ENCODE results near the gene RNF222. TPM values are rescaled to one million over a fixed set of nuclear protein-coding genes. Genes with fewer than 3 reads are reported as not detected.

RNF222 gene
- polyA plus RNA-seq, 1 donor from 2014 or later: not detected

DNA sequence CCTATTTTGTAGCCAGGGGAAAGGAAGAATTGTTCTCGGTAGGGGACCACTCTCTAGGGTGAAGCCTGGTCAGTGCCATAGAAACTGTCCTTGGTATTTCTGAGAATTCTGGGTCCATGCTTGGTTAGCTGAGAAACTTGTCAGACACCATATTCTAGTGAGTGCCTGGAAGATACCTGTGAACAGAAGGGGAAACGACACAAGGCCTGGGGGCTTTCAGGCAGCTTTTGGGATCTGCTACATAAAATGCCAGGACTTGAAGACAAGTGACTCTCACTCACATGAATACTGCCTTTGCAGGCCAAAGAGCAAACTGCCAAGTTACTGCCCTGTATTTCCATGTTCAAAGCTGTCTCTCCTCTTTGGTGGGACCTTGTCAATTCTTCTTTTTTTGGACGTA, 39.7 kb downstream of the RNF222 start:
- H3K9ac ChIP-seq (ENCODE audit: low read length): no peak overlapping the region
- TF ChIP-seq, protein P1, sequence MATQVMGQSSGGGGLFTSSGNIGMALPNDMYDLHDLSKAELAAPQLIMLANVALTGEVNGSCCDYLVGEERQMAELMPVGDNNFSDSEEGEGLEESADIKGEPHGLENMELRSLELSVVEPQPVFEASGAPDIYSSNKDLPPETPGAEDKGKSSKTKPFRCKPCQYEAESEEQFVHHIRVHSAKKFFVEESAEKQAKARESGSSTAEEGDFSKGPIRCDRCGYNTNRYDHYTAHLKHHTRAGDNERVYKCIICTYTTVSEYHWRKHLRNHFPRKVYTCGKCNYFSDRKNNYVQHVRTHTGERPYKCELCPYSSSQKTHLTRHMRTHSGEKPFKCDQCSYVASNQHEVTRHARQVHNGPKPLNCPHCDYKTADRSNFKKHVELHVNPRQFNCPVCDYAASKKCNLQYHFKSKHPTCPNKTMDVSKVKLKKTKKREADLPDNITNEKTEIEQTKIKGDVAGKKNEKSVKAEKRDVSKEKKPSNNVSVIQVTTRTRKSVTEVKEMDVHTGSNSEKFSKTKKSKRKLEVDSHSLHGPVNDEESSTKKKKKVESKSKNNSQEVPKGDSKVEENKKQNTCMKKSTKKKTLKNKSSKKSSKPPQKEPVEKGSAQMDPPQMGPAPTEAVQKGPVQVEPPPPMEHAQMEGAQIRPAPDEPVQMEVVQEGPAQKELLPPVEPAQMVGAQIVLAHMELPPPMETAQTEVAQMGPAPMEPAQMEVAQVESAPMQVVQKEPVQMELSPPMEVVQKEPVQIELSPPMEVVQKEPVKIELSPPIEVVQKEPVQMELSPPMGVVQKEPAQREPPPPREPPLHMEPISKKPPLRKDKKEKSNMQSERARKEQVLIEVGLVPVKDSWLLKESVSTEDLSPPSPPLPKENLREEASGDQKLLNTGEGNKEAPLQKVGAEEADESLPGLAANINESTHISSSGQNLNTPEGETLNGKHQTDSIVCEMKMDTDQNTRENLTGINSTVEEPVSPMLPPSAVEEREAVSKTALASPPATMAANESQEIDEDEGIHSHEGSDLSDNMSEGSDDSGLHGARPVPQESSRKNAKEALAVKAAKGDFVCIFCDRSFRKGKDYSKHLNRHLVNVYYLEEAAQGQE (IDR thresholded peaks at IDR 0.05; ENCODE audit: borderline replicate concordance): no peak
- TF ChIP-seq EZH2 (IDR thresholded peaks at IDR 0.05; ENCODE audit: borderline replicate concordance, insufficient read depth, low read length, poor library complexity, severe bottlenecking): no peak
- TF ChIP-seq EP300 (conservative IDR thresholded peaks at IDR 0.05; ENCODE audit: poor library complexity, severe bottlenecking): no peak
- no peak for TF ChIP-seq POLR2AphosphoS5 (IDR thresholded peaks at IDR 0.05)
- TF ChIP-seq, protein P2, sequence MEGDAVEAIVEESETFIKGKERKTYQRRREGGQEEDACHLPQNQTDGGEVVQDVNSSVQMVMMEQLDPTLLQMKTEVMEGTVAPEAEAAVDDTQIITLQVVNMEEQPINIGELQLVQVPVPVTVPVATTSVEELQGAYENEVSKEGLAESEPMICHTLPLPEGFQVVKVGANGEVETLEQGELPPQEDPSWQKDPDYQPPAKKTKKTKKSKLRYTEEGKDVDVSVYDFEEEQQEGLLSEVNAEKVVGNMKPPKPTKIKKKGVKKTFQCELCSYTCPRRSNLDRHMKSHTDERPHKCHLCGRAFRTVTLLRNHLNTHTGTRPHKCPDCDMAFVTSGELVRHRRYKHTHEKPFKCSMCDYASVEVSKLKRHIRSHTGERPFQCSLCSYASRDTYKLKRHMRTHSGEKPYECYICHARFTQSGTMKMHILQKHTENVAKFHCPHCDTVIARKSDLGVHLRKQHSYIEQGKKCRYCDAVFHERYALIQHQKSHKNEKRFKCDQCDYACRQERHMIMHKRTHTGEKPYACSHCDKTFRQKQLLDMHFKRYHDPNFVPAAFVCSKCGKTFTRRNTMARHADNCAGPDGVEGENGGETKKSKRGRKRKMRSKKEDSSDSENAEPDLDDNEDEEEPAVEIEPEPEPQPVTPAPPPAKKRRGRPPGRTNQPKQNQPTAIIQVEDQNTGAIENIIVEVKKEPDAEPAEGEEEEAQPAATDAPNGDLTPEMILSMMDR (IDR thresholded peaks at IDR 0.05; ENCODE audit: poor library complexity, severe bottlenecking): no peak
- TF ChIP-seq SMC3 (conservative IDR thresholded peaks at IDR 0.05; ENCODE audit: poor library complexity): no peak
- no peaks in the 10 kb centered on the region for H3F3A ChIP-seq (ENCODE audit: insufficient read depth, low read length, poor library complexity, severe bottlenecking)
- H3K4me2 ChIP-seq (ENCODE audit: low read length): no peak overlapping the region
- no peaks in the 10 kb centered on the region for H3K27me3 ChIP-seq (ENCODE audit: insufficient read depth, low read depth, low read length)
- H3K9me3 ChIP-seq (ENCODE audit: low read length): no peaks in the 10 kb centered on the region
- no peak overlapping the region for H2AFZ ChIP-seq (ENCODE audit: low read depth, low read length)
- H4K20me1 ChIP-seq (ENCODE audit: insufficient read depth): no peaks in the 10 kb centered on the region
- no peaks in the 10 kb centered on the region for H3K36me3 ChIP-seq (ENCODE audit: insufficient read depth, low read length)
- H3K79me2 ChIP-seq (replicated peaks; ENCODE audit: insufficient read depth, low read length): no peaks in the 10 kb centered on the region
- H3K4me3 ChIP-seq (ENCODE audit: low read length): no peak overlapping the region
- H3K9me2 ChIP-seq (ENCODE audit: insufficient read depth, low read length): no peaks in the 10 kb centered on the region
- H3K27ac ChIP-seq (ENCODE audit: low read length): no peak overlapping the region

DNA sequence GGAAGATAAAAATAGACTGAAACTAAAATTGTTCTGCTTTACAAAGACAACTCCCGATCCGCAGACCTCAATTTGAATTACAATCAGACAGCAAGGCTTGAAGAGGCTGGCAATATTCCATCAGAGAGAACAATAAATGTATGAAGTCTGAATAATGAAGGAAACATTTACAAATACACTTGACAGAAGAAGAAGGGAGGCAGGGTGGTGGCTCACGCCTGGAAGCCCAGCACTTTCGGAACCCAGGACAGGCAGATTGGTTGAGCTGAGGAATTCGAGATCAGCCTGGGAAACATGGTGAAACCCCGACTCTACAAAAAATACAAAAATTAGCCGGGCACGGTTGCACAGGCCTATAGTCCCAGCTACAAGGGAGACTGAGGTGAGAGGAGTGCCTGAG, 43.4 kb downstream of the RNF222 start:
- Histone ChIP-seq H3K27ac (ENCODE audit: low read length) (no peak overlapping the region), H3K4me3 (ENCODE audit: low read length) (no peak overlapping the region), H3K9me2 (ENCODE audit: insufficient read depth, low read length) (no peaks in the 10 kb centered on the region), H3K79me2 (replicated peaks; ENCODE audit: insufficient read depth, low read length) (no peaks in the 10 kb centered on the region), H3F3A (ENCODE audit: insufficient read depth, low read length, poor library complexity, severe bottlenecking) (no peaks in the 10 kb centered on the region), H2AFZ (ENCODE audit: low read depth, low read length) (no peak overlapping the region), H4K20me1 (ENCODE audit: insufficient read depth) (no peaks in the 10 kb centered on the region), H3K4me2 (ENCODE audit: low read length) (no peak overlapping the region), H3K9me3 (ENCODE audit: low read length) (no peaks in the 10 kb centered on the region), H3K9ac (ENCODE audit: low read length) (no peak overlapping the region), H3K27me3 (ENCODE audit: insufficient read depth, low read depth, low read length) (no peaks in the 10 kb centered on the region), H3K36me3 (ENCODE audit: insufficient read depth, low read length) (no peaks in the 10 kb centered on the region)
- TF ChIP-seq EP300 (conservative IDR thresholded peaks at IDR 0.05; ENCODE audit: poor library complexity, severe bottlenecking) (no peak), TAF1 (IDR thresholded peaks at IDR 0.05; ENCODE audit: low read depth) (no peak), POLR2AphosphoS5 (IDR thresholded peaks at IDR 0.05) (no peak), EZH2 (IDR thresholded peaks at IDR 0.05; ENCODE audit: borderline replicate concordance, insufficient read depth, low read length, poor library complexity, severe bottlenecking) (no peak), MXI1 (conservative IDR thresholded peaks at IDR 0.05; ENCODE audit: poor library complexity, severe bottlenecking) (no peak)
- TF ChIP-seq, protein P1 (IDR thresholded peaks at IDR 0.05; ENCODE audit: borderline replicate concordance): no peak

Measured in neural cell (in vitro differentiated cells).